OCI-LY3 (cell line): ENCODE measurements around the gene RPS18.

Experiments used
- H2AFZ ChIP-seq: fragments of 200-600, 300-600 bp; shearing (Covaris generic); 2 replicates; pipeline ENCODE4 v1.6.0; 2014; ENCODE audit warnings: antibody characterized with exemption, low read depth, low read length
- H3K27ac ChIP-seq: fragments of 200-600, 300-600 bp; sonication (generic); 2 replicates; pipeline ENCODE4 v1.5.1; 2014; ENCODE audit warnings: mild to moderate bottlenecking, low read length, moderate library complexity, mixed read lengths
- H3K27me3 ChIP-seq: fragments of 200-600, 300-600 bp; sonication (generic); 2 replicates; pipeline ENCODE4 v1.6.1; 2014; ENCODE audit warnings: low read depth, low read length, mixed read lengths
- H3K36me3 ChIP-seq: fragments of 200-600, 300-600 bp; sonication (generic); replicated peaks from 2 replicates; pipeline ENCODE3; 2014; ENCODE audit warnings: low read depth, low read length, mixed read lengths
- H3K4me1 ChIP-seq: fragments of 300-600, 200-600 bp; sonication (generic); 2 replicates; pipeline ENCODE4 v1.6.1; 2014; ENCODE audit warnings: low read length, mixed read lengths
- H3K4me2 ChIP-seq: fragments of 200-600, 300-600 bp; sonication (generic); 2 replicates; pipeline ENCODE4 v1.6.1; 2014; ENCODE audit warnings: low read length, mixed read lengths
- H3K4me3 ChIP-seq: fragments of 300-600, 200-600 bp; sonication (generic); 2 replicates; pipeline ENCODE4 v1.5.1; 2014; ENCODE audit warnings: antibody characterized with exemption, mild to moderate bottlenecking, low read length, moderate library complexity
- H3K79me2 ChIP-seq: fragments of 300-600, 200-600 bp; shearing (Covaris generic); 2 replicates; pipeline ENCODE4 v1.6.1; 2014; ENCODE audit warnings: mild to moderate bottlenecking, low read length, mixed read lengths
- H3K9ac ChIP-seq: fragments of 300-600, 200-600 bp; shearing (Covaris generic); 2 replicates; pipeline ENCODE4 v1.6.0; 2014; ENCODE audit warnings: mild to moderate bottlenecking, low read length, moderate library complexity
- H3K9me3 ChIP-seq: fragments of 200-600, 300-600 bp; shearing (Covaris generic); 2 replicates; pipeline ENCODE4 v1.6.1; 2014; ENCODE audit warnings: low read length, mixed read lengths; ENCODE audit not compliant: insufficient read depth
- H4K20me1 ChIP-seq: fragments of 200-600, 300-600 bp; sonication (generic); 2 replicates; pipeline ENCODE4 v1.6.1; 2016; ENCODE audit warnings: low read length, mixed read lengths; ENCODE audit not compliant: insufficient read depth
- CTCF ChIP-seq: fragments of 200-600, 300-600 bp; sonication (generic); IDR thresholded peaks from 2 replicates; pipeline ENCODE4 v1.5.1; 2014; ENCODE audit warnings: antibody characterized with exemption, low read length, low read depth
- EZH2phosphoT487 ChIP-seq: fragments of 200-600 bp; shearing (Covaris generic); IDR thresholded peaks from 2 replicates; pipeline ENCODE4 v1.6.1; 2018; ENCODE audit warnings: antibody characterized with exemption, mixed run types, low read depth

Gene RPS18

GRCh38 chr6:33236852-33237251 is 35.0 kb upstream of the RPS18 start:
- no peaks in the 10 kb centered on the region for H3K79me2 ChIP-seq
- H3K9me3 ChIP-seq, result no peaks in the 10 kb centered on the region
- no peak overlapping the region for H3K27ac ChIP-seq
- no peak overlapping the region for H3K9ac ChIP-seq
- H3K36me3 ChIP-seq, result no peaks in the 10 kb centered on the region
- no peaks in the 10 kb centered on the region for H4K20me1 ChIP-seq
- H3K4me3 ChIP-seq, result no peak overlapping the region
- TF ChIP-seq EZH2phosphoT487, result no peak
- TF ChIP-seq CTCF, result no peak
- H2AFZ ChIP-seq, result no peak overlapping the region
- H3K4me2 ChIP-seq, result no peak overlapping the region
- H3K27me3 ChIP-seq, result no peaks in the 10 kb centered on the region; the same call in 1 of the 2 replicates
- peaks cover 1% of the 10 kb centered on the region; the same call in 1 of the 2 replicates for H3K4me1 ChIP-seq

- peaks cover 5% of the 10 kb centered on the region for H3K27me3 ChIP-seq
- H3K36me3 ChIP-seq, result no peaks in the 10 kb centered on the region
- peaks cover 4% of the 10 kb centered on the region; the same call in 1 of the 2 replicates for H3K4me1 ChIP-seq
- H4K20me1 ChIP-seq, result no peaks in the 10 kb centered on the region
- no peaks in the 10 kb centered on the region for H3K79me2 ChIP-seq
- no peak overlapping the region for H3K27ac ChIP-seq
- no peak overlapping the region for H3K4me3 ChIP-seq
- TF ChIP-seq EZH2phosphoT487 (no peak), CTCF (no peak)
- no peak overlapping the region for H2AFZ ChIP-seq
- H3K9ac ChIP-seq, result no peak overlapping the region
- no peaks in the 10 kb centered on the region for H3K9me3 ChIP-seq
- H3K4me2 ChIP-seq, result no peak overlapping the region
Measured at GRCh38 chr6:33237741-33238140, 34.1 kb upstream of the RPS18 start.

GRCh38 chr6:33241968-33242367 is 29.9 kb upstream of the RPS18 start:
- peaks cover 10% of the 10 kb centered on the region for H3K27me3 ChIP-seq
- H3K27ac ChIP-seq, result no peak overlapping the region
- no peak overlapping the region for H2AFZ ChIP-seq
- H3K9me3 ChIP-seq, result no peaks in the 10 kb centered on the region
- H3K9ac ChIP-seq, result no peak overlapping the region
- H3K4me3 ChIP-seq, result no peak overlapping the region
- H3K4me2 ChIP-seq, result peak overlapping the region; percentile 18; the same call in 1 of the 2 replicates
- H3K36me3 ChIP-seq, result no peaks in the 10 kb centered on the region
- H3K79me2 ChIP-seq, result no peaks in the 10 kb centered on the region
- peaks cover 4% of the 10 kb centered on the region; the same call in 1 of the 2 replicates for H3K4me1 ChIP-seq
- no peaks in the 10 kb centered on the region for H4K20me1 ChIP-seq
- TF ChIP-seq CTCF (no peak), EZH2phosphoT487 (no peak)

GRCh38 chr6:33243476-33243875 is 28.4 kb upstream of the RPS18 start:
- H3K4me3 ChIP-seq, result no peak overlapping the region
- no peaks in the 10 kb centered on the region for H3K36me3 ChIP-seq
- no peak overlapping the region for H3K27ac ChIP-seq
- peaks cover 10% of the 10 kb centered on the region for H3K27me3 ChIP-seq
- H3K9ac ChIP-seq, result no peak overlapping the region
- no peaks in the 10 kb centered on the region for H3K9me3 ChIP-seq
- no peaks in the 10 kb centered on the region for H4K20me1 ChIP-seq
- H3K79me2 ChIP-seq, result no peaks in the 10 kb centered on the region
- H2AFZ ChIP-seq, result no peak overlapping the region
- no peak for TF ChIP-seq CTCF
- TF ChIP-seq EZH2phosphoT487, result no peak
- H3K4me2 ChIP-seq, result no peak overlapping the region
- peaks cover 4% of the 10 kb centered on the region; the same call in 1 of the 2 replicates for H3K4me1 ChIP-seq
